Left lung (tissue), 10 donors: ENCODE measurements around the gene SDK1. TPM values are rescaled to one million over a fixed set of nuclear protein-coding genes. Genes with fewer than 3 reads are reported as not detected.

ENCODE experiments used
- ATAC-seq: fragments of 200-7000 bp; cut with Tn5 transposase; one replicate; pipeline ENCODE4 v1.9.1; 2020; ENCODE audit warnings: moderate library complexity
- DNase-seq, 4 donors: peaks; one replicate each; pipeline ENCODE4 v3.0.0-alpha.2; 2013 to 2020
- H3K27ac ChIP-seq, 2 donors: fragments of 200-600 bp; sonication (generic) in 1 of 2; one replicate each; pipeline versions ENCODE4 v1.5.0 to v1.8.0; 2020 to 2021
- H3K27me3 ChIP-seq, 2 donors: fragments of 200-600 bp; sonication (generic) in 1 of 2; one replicate each; pipeline versions ENCODE4 v1.5.0 to v1.8.0; 2020 to 2021
- H3K36me3 ChIP-seq, 2 donors: fragments of 200-600 bp; sonication (generic) in 1 of 2; one replicate each; pipeline versions ENCODE4 v1.5.0 to v1.8.0; 2020 to 2021
- H3K4me1 ChIP-seq, 2 donors: fragments of 200-600 bp; one replicate each; pipeline ENCODE4 v1.8.0; 2021
- H3K4me3 ChIP-seq, 2 donors: fragments of 200-600 bp; sonication (generic) in 1 of 2; one replicate each; pipeline versions ENCODE4 v1.5.0 to v1.8.0; 2020 to 2021; ENCODE audit warnings: mild to moderate bottlenecking in 1 of 2
- H3K9me3 ChIP-seq, 2 donors: fragments of 200-600 bp; sonication (generic) in 1 of 2; one replicate each; pipeline versions ENCODE4 v1.5.0 to v1.8.0; 2020 to 2021
- CTCF ChIP-seq, 2 donors: fragments of 200-600 bp; sonication (generic) in 1 of 2; IDR thresholded peaks; one replicate each; pipeline versions ENCODE4 v1.5.0 to v1.8.0; 2021; ENCODE audit warnings: antibody characterized with exemption in 2 of 2
- intact Hi-C, 2 donors: fragments of 100-400 bp; cut with DNase I; formaldehyde crosslinking; loops; one replicate each; pipeline versions ENCODE4 v1.11.2 to v1.14.2; 2022
- polyA plus RNA-seq, 6 donors: library from polyadenylated mRNA; unstranded; fragments of 120-200 nt; gene quantifications; one replicate each; pipeline ENCODE4 v1.2.1, GENCODE V29; 2013; ENCODE audit not compliant: insufficient read length in 6 of 6
- total RNA-seq, 2 donors: library from RNA; stranded (reverse); fragmentation: NEBNext Ultra II Directional; extraction: Animal tissue kit (Norgen Biotek cat#: 25700); gene quantifications; one replicate each; pipeline ENCODE4 v1.2.1, GENCODE V29; 2021
- donor health status: DM: no; HTN: yes; CAD: no.
- donor health status: DM: no; HTN: no; CAD: no.

Gene SDK1
- total and polyA plus RNA-seq, 8 donors, result 5.5 to 17.6 (median 13.0) TPM

- Histone ChIP-seq H3K9me3 (peaks cover 0 to 16% of the 10 kb centered on the region in 2 donors), H3K36me3 (no peaks in the 10 kb centered on the region), H3K4me3 (no peak overlapping the region), H3K27me3 (no peaks in the 10 kb centered on the region), H3K27ac (no peak overlapping the region), H3K4me1 (no peaks in the 10 kb centered on the region)
- intact Hi-C loops, result no loop called here
- DNase-seq, result no peak
- no peak for ATAC-seq
- no peak for TF ChIP-seq CTCF (IDR thresholded peaks at IDR 0.05)
Measured at GRCh38 chr7:4023502-4023901, 722.5 kb downstream of the SDK1 start.

- H3K4me1 ChIP-seq, result no peaks in the 10 kb centered on the region
- no peaks in the 10 kb centered on the region for H3K36me3 ChIP-seq
- no peaks in the 10 kb centered on the region for H3K27me3 ChIP-seq
- H3K27ac ChIP-seq, result no peak overlapping the region
- peaks cover 0 to 9% of the 10 kb centered on the region in 2 donors for H3K9me3 ChIP-seq
- DNase-seq (no peak), ATAC-seq (no peak)
- TF ChIP-seq CTCF (IDR thresholded peaks at IDR 0.05), result no peak
- no peak overlapping the region for H3K4me3 ChIP-seq
- intact Hi-C loops, result no loop called here
Measured at GRCh38 chr7:4024133-4024532, 723.1 kb downstream of the SDK1 start.

- H3K27me3 ChIP-seq, result no peaks in the 10 kb centered on the region
Measured at GRCh38 chr7:4024806-4025205, 723.8 kb downstream of the SDK1 start.

GRCh38 chr7:4025210-4025609 lies 724.2 kb downstream of the SDK1 start:
- intact Hi-C loops, result no loop called here
- Histone ChIP-seq H3K27me3 (no peaks in the 10 kb centered on the region), H3K4me3 (no peak overlapping the region), H3K4me1 (no peaks in the 10 kb centered on the region), H3K27ac (no peak overlapping the region), H3K36me3 (no peaks in the 10 kb centered on the region), H3K9me3 (peaks cover 0 to 3% of the 10 kb centered on the region in 2 donors)
- no peak for TF ChIP-seq CTCF (IDR thresholded peaks at IDR 0.05)
- no peak for ATAC-seq
- no peak for DNase-seq

More at GRCh38 chr7:4024806-4025205, 723.8 kb downstream of the SDK1 start:
- Histone ChIP-seq H3K4me3 (no peak overlapping the region), H3K27ac (no peak overlapping the region), H3K4me1 (no peaks in the 10 kb centered on the region), H3K36me3 (no peaks in the 10 kb centered on the region), H3K9me3 (peaks cover 0 to 4% of the 10 kb centered on the region in 2 donors)
- no peak for DNase-seq
- intact Hi-C loops, result no loop called here
- TF ChIP-seq CTCF (IDR thresholded peaks at IDR 0.05), result no peak
- ATAC-seq, result no peak

GRCh38 chr7:4025694-4026615 lies 724.9 kb downstream of the SDK1 start:
- Histone ChIP-seq H3K27me3 (no peaks in the 10 kb centered on the region), H3K4me1 (no peaks in the 10 kb centered on the region), H3K27ac (no peak overlapping the region), H3K36me3 (no peaks in the 10 kb centered on the region), H3K9me3 (no peaks in the 10 kb centered on the region), H3K4me3 (no peak overlapping the region)
- DNase-seq (no peak), ATAC-seq (no peak)
- intact Hi-C loops, result no loop called here
- no peak for TF ChIP-seq CTCF (IDR thresholded peaks at IDR 0.05)
